Thyroid gland (tissue), 4 donors: ENCODE measurements around the gene PIGQ.

Experiments
- POLR2A ChIP-seq, 2 donors: fragments of 450-650 bp; IDR thresholded peaks; one replicate each; pipeline ENCODE4 v1.6.1; 2017; ENCODE audit warnings: antibody characterized with exemption in 2 of 2, mild to moderate bottlenecking in 2 of 2, moderate library complexity in 1 of 2
- TF ChIP-seq, protein P1 (sequence below), 6 experiments: fragments of 200-600 bp in 3 of 6; fragments of 450-650 bp in 3 of 6; sonication (generic) in 3 of 6; IDR thresholded peaks; one replicate each; pipeline ENCODE4 v1.5.1; 2016 to 2019; ENCODE audit warnings: antibody characterized with exemption in 6 of 6, mild to moderate bottlenecking in 2 of 6, inconsistent platforms in 1 of 6, moderate library complexity in 1 of 6

DNA sequence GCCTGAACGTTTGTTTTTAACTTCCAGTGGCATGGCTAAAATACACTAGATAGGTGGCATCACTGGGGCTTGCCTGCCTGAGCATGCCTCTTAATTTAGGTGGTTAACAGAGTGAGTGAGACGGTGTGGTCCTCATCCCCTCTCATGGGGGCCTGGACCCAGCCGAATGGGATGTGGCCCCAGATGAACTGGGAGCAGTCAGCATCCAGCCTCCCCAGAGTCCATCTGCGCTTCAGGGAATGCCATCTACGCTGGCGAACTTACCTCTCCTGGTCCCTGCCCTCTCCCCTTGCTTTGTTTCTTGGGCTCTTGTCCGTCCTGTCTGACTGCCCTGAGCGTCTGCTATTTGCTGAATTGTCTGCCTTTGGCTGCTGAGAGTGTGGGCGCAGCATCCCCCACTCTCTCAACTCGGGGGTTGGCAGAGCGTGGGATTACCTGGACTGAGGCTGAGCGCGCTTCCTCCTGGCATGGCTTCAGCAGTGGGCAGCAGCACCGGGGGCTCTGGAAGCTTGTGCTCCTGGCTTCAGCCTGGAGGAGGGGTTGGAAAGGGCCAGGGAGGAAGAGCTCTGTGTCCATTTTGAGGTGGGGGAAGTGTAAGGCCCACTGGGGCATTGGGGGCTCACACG is 22.2 kb downstream of the PIGQ start:
- TF ChIP-seq, protein P1, sequence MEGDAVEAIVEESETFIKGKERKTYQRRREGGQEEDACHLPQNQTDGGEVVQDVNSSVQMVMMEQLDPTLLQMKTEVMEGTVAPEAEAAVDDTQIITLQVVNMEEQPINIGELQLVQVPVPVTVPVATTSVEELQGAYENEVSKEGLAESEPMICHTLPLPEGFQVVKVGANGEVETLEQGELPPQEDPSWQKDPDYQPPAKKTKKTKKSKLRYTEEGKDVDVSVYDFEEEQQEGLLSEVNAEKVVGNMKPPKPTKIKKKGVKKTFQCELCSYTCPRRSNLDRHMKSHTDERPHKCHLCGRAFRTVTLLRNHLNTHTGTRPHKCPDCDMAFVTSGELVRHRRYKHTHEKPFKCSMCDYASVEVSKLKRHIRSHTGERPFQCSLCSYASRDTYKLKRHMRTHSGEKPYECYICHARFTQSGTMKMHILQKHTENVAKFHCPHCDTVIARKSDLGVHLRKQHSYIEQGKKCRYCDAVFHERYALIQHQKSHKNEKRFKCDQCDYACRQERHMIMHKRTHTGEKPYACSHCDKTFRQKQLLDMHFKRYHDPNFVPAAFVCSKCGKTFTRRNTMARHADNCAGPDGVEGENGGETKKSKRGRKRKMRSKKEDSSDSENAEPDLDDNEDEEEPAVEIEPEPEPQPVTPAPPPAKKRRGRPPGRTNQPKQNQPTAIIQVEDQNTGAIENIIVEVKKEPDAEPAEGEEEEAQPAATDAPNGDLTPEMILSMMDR (IDR thresholded peaks at IDR 0.05): no peak
- no peak for TF ChIP-seq POLR2A (IDR thresholded peaks at IDR 0.05)
